ENCODE data around the gene MYH7. TPM values are rescaled to one million over a fixed set of nuclear protein-coding genes. Genes with fewer than 3 reads are reported as not detected.
A peak's percentile ranks its signal among the peaks of the same experiment; 100 is the strongest.

Gene MYH7
- polyA plus RNA-seq, 1 donor (not counting 4 experiments of a cell fraction or from before 2014, with no cell fraction given) = not detected

GRCh38 chr14:23379366-23380196, 55.9 kb downstream of the MYH7 start:
- Histone ChIP-seq H3K4me1 (ENCODE audit: control insufficient read depth, extremely low read depth, insufficient read depth, low read length) (no peaks in the 10 kb centered on the region), H4K20me1 (ENCODE audit: control insufficient read depth, extremely low read depth, insufficient read depth, low read length) (no peaks in the 10 kb centered on the region), H3K9me1 (ENCODE audit: control insufficient read depth, extremely low read depth, insufficient read depth, low read length) (no peaks in the 10 kb centered on the region), H3K27me3 (ENCODE audit: control insufficient read depth, extremely low read depth, insufficient read depth, low read length) (peaks cover 7% of the 10 kb centered on the region), H3K27ac (ENCODE audit: control insufficient read depth, insufficient read depth, low read length) (no peak overlapping the region), H3K4me2 (ENCODE audit: control insufficient read depth, extremely low read depth, insufficient read depth, low read depth, low read length) (no peak overlapping the region), H3K79me2 (ENCODE audit: control insufficient read depth, insufficient read depth, low read length) (no peaks in the 10 kb centered on the region), H3K9me3 (ENCODE audit: control insufficient read depth, low read depth, low read length) (no peaks in the 10 kb centered on the region), H3K9ac (ENCODE audit: control insufficient read depth, extremely low read depth, insufficient read depth, low read length) (no peak overlapping the region), H2AFZ (ENCODE audit: control insufficient read depth, low read length) (no peak overlapping the region), H3K36me3 (ENCODE audit: control insufficient read depth in 2 of 2, extremely low read depth in 1 of 2, insufficient read depth in 2 of 2, low read length in 2 of 2) (no peaks in the 10 kb centered on the region), H3K4me3 (ENCODE audit: control insufficient read depth in 2 of 3, extremely low read depth in 1 of 3, insufficient read depth in 2 of 3, low read depth in 1 of 3, low read length in 3 of 3) (no peak overlapping the region)
- FAIRE-seq (peak; percentile 70), DNase-seq (ENCODE audit: low read depth, low spot score) (peak; percentile 28)
- no peak for TF ChIP-seq EZH2 (IDR thresholded peaks at IDR 0.05; ENCODE audit: low read length)
- TF ChIP-seq CTCF (optimal IDR thresholded peaks at IDR 0.05 in 1 of 3, IDR thresholded peaks at IDR 0.05 in 1 of 3, conservative IDR thresholded peaks at IDR 0.05 in 1 of 3; ENCODE audit: extremely low read depth in 1 of 3, insufficient read depth in 2 of 3, low read length in 3 of 3) = peak; percentile 95 to 97 (median 96)
- dilution Hi-C loops (cut with MboI; ENCODE audit: extremely low pct_ligation_motif_present, low sequenced_read_pairs) = no loop called here

GRCh38 chr14:23378612-23379220, 56.7 kb downstream of the MYH7 start:
- no peak overlapping the region for H3K27ac ChIP-seq (ENCODE audit: control insufficient read depth, insufficient read depth, low read length)
- FAIRE-seq (no peak), DNase-seq (ENCODE audit: low read depth, low spot score) (no peak)
- no peak overlapping the region for H3K4me3 ChIP-seq (ENCODE audit: control insufficient read depth in 2 of 3, extremely low read depth in 1 of 3, insufficient read depth in 2 of 3, low read depth in 1 of 3, low read length in 3 of 3)
- TF ChIP-seq CTCF (optimal IDR thresholded peaks at IDR 0.05 in 1 of 3, IDR thresholded peaks at IDR 0.05 in 1 of 3, conservative IDR thresholded peaks at IDR 0.05 in 1 of 3; ENCODE audit: extremely low read depth in 1 of 3, insufficient read depth in 2 of 3, low read length in 3 of 3) (no peak), EZH2 (IDR thresholded peaks at IDR 0.05; ENCODE audit: low read length) (no peak)
- H2AFZ ChIP-seq (ENCODE audit: control insufficient read depth, low read length) = no peak overlapping the region
- peaks cover 7% of the 10 kb centered on the region for H3K27me3 ChIP-seq (ENCODE audit: control insufficient read depth, extremely low read depth, insufficient read depth, low read length)
- H4K20me1 ChIP-seq (ENCODE audit: control insufficient read depth, extremely low read depth, insufficient read depth, low read length) = no peaks in the 10 kb centered on the region
- no peak overlapping the region for H3K4me2 ChIP-seq (ENCODE audit: control insufficient read depth, extremely low read depth, insufficient read depth, low read depth, low read length)
- dilution Hi-C loops (cut with MboI; ENCODE audit: extremely low pct_ligation_motif_present, low sequenced_read_pairs) = no loop called here
- H3K36me3 ChIP-seq (ENCODE audit: control insufficient read depth in 2 of 2, extremely low read depth in 1 of 2, insufficient read depth in 2 of 2, low read length in 2 of 2) = no peaks in the 10 kb centered on the region
- H3K4me1 ChIP-seq (ENCODE audit: control insufficient read depth, extremely low read depth, insufficient read depth, low read length) = no peaks in the 10 kb centered on the region
- no peak overlapping the region for H3K9ac ChIP-seq (ENCODE audit: control insufficient read depth, extremely low read depth, insufficient read depth, low read length)
- no peaks in the 10 kb centered on the region for H3K9me1 ChIP-seq (ENCODE audit: control insufficient read depth, extremely low read depth, insufficient read depth, low read length)
- no peaks in the 10 kb centered on the region for H3K79me2 ChIP-seq (ENCODE audit: control insufficient read depth, insufficient read depth, low read length)
- H3K9me3 ChIP-seq (ENCODE audit: control insufficient read depth, low read depth, low read length) = no peaks in the 10 kb centered on the region
